ENCODE results near the gene LHFPL2.
A peak's percentile ranks its signal among the peaks of the same experiment; 100 is the strongest.

Gene LHFPL2

GRCh38 chr5:78649211-78649695, 681 bp upstream of the LHFPL2 start:
- no peak for TF ChIP-seq CTCF (IDR thresholded peaks at IDR 0.05)
- Histone ChIP-seq H3K4me3 (peak overlapping the region; percentile 82), H3K27ac (peak overlapping the region; percentile 94 to 95)
- DNase-seq (ENCODE audit: low spot score): no peak

- Histone ChIP-seq H3K4me3 (peak overlapping the region; percentile 82), H3K27ac (peak overlapping the region; percentile 94 to 95)
- no peak for TF ChIP-seq CTCF (IDR thresholded peaks at IDR 0.05)
- DNase-seq (ENCODE audit: low spot score): peak; percentile 79
Measured at GRCh38 chr5:78647838-78648358, 674 bp downstream of the LHFPL2 start.

DNA sequence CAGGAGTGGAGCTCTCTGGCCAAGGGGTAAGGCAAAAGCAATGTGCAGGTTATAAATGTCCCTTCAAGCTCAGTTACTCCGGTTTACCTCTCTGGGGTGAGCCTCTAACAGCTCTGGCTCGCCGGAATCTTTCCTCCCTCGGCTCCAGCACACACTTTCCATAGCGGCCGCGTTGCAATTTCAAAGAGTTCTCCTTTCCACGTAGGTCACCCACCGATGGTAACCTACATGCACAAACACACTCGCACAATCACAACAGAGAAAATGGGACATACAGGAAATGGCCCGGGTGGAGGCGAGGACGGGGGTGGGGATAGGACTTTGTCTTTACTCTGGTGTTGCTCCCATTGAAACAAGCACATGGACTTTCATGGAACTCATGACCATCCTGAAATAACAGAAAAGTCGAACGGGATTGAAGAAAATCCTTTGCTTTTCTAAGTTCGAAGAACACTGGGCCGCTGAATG, 1.2 kb downstream of the LHFPL2 start:
- H3K4me3 ChIP-seq: peak overlapping the region; percentile 82
- H3K27ac ChIP-seq: peak overlapping the region; percentile 94 to 95
- no peak for TF ChIP-seq CTCF (IDR thresholded peaks at IDR 0.05)
- DNase-seq (ENCODE audit: low spot score): no peak

DNA sequence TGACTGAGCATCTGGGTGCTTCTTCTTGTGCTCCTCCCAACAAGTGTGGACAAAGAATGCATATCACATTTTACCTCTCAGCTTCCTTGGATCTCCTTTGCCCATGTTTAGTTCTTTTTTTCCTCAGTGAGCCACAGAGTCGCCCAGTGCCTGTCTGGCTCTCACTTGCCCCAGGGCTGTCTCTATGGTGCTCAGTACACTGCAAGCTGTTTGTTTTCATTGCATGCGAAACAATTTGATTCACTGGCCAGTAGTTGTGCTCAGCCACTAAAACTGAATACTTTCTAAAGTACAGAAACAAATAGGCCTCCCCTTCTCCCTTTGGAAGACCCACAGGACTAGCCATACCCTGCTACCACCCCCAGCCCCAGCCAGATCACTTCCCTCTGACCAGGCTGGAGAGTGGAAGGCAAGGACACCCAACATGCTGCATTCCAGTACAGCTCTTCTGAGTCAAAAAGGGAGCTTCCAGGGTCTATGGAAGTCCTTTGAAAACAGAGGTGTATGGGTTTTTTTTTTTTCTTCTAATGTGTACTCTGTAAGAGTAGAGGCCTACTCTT, 3.8 kb downstream of the LHFPL2 start:
- DNase-seq (ENCODE audit: low spot score): no peak
- H3K27ac ChIP-seq: no peak overlapping the region
- H3K4me3 ChIP-seq: peak overlapping the region; percentile 28
- TF ChIP-seq CTCF (IDR thresholded peaks at IDR 0.05): no peak

DNA sequence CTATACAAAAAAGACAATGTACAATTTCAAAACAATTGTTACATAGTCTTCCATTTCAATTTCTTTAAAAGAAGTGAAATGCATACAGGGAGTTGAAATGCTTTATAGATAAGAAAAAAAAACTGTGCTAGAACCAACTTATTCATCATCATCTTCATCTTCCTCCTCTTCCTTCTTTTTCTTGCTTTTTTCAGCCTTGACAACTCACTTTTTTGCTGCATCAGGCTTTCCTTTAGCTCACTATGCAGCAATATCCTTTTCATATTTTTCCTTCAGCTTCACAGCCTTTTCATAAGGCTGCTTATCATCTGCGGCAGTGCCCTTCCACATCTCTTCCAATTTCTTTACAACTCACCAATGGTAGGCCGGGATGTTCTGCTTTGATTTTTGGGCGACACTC, 4.4 kb downstream of the LHFPL2 start:
- Histone ChIP-seq H3K27ac (no peak overlapping the region), H3K4me3 (no peak overlapping the region)
- no peak for TF ChIP-seq CTCF (IDR thresholded peaks at IDR 0.05)
- DNase-seq (ENCODE audit: low spot score): no peak

DNA sequence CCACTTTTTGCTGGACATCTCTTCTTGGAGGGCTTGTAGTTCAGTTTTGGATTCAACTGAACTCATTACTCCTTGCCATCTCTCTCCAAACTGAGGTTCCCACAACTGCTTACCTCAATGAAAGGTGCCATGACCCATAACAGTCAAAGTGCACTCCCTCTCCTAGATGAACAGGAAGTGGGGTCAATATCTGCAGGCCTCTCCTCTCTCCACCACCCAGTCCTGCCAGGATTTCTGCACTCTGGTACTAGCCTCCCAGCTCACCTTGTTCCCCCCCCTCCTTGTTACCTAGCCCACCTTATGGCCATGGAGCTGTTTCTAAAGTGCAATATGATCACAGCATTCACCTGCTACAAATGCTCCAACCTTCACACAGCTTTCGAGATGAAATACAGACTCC, 5.9 kb downstream of the LHFPL2 start:
- DNase-seq (ENCODE audit: low spot score): no peak
- Histone ChIP-seq H3K4me3 (no peak overlapping the region), H3K27ac (no peak overlapping the region)
- no peak for TF ChIP-seq CTCF (IDR thresholded peaks at IDR 0.05)

Measured in coronary artery (tissue), 2 donors.